Stimulated activated CD4-positive, alpha-beta T cell treated with anti-CD3 and anti-CD28 coated beads, Interleukin-2, amount 100 ng/mL, for 24 hours (primary cell): ENCODE measurements around the gene PTEN.

Source experiments
- DNase-seq, 2 donors: peaks; one replicate each; pipeline ENCODE4 v3.0.0-alpha.2; 2020

The PTEN gene

GRCh38 chr10:87983716-87984115, 120.3 kb downstream of the PTEN start:
- no peak for DNase-seq

- no peak for DNase-seq
These were observed 123.8 kb downstream of the PTEN start for GRCh38 chr10:87987206-87987605.

- no peak for DNase-seq
These were observed 128.5 kb downstream of the PTEN start for GRCh38 chr10:87991946-87992345.

- DNase-seq = no peak
These were observed 141.0 kb downstream of the PTEN start for GRCh38 chr10:88004451-88004850.

- DNase-seq = no peak
These were observed 142.8 kb downstream of the PTEN start for GRCh38 chr10:88006261-88006660.

GRCh38 chr10:88008866-88009470, 145.5 kb downstream of the PTEN start:
- DNase-seq = no peak

- no peak for DNase-seq
These were observed 149.2 kb downstream of the PTEN start for GRCh38 chr10:88012641-88013040.

GRCh38 chr10:88017781-88018180, 154.4 kb downstream of the PTEN start:
- no peak for DNase-seq

GRCh38 chr10:88019753-88020152, 156.3 kb downstream of the PTEN start:
- no peak for DNase-seq
